Ovary (tissue), 9 donors: ENCODE measurements around the gene C6orf118. TPM values are rescaled to one million over a fixed set of nuclear protein-coding genes. Genes with fewer than 3 reads are reported as not detected.

Experiments
- DNase-seq, 5 donors: peaks; one replicate each; pipeline ENCODE4 v3.0.0-alpha.2; 2019 to 2020
- H3K27ac ChIP-seq, 2 donors: fragments of 200-600 bp; one replicate each; pipeline versions ENCODE4 v1.5.1 to v1.8.0; 2019 to 2022
- H3K27me3 ChIP-seq: fragments of 200-600 bp; one replicate; pipeline ENCODE4 v1.8.0; 2022
- H3K36me3 ChIP-seq: fragments of 200-600 bp; sonication (generic); one replicate; pipeline ENCODE4 v1.5.1; 2019
- H3K4me1 ChIP-seq: one replicate; pipeline ENCODE4 v1.8.1; 2013; ENCODE audit warnings: mild to moderate bottlenecking, moderate library complexity; ENCODE audit not compliant: insufficient read depth
- H3K4me3 ChIP-seq: fragments of 200-600 bp; sonication (generic); one replicate; pipeline ENCODE4 v1.5.1; 2017
- H3K9me3 ChIP-seq, 2 donors: fragments of 200-600 bp in 1 of 2; sonication (generic) in 1 of 2; one replicate each; pipeline versions ENCODE4 v1.5.1 to v1.8.1; 2013 to 2019; ENCODE audit warnings: mild to moderate bottlenecking in 1 of 2, moderate library complexity in 1 of 2
- CTCF ChIP-seq, 3 donors: fragments of 450-650 bp in 2 of 3; fragments of 200-600 bp in 1 of 3; IDR thresholded peaks; one replicate each; pipeline versions ENCODE4 v1.5.1 to v1.8.0; 2016 to 2022; ENCODE audit warnings: antibody characterized with exemption in 3 of 3, mild to moderate bottlenecking in 1 of 3
- EP300 ChIP-seq: sonication (generic); formaldehyde crosslinking; IDR thresholded peaks from one replicate; pipeline ENCODE4 v1.6.1; 2017; ENCODE audit warnings: antibody characterized with exemption
- POLR2A ChIP-seq: fragments of 450-650 bp; IDR thresholded peaks from one replicate; pipeline ENCODE4 v1.6.1; 2017; ENCODE audit warnings: antibody characterized with exemption, mild to moderate bottlenecking, moderate library complexity
- WGBS, 3 donors: extraction: QIAGEN DNeasy Blood & Tissue Kit in 1 of 3; methylation state at CpG; one replicate each; pipeline versions ENCODE4 v1.1.5 to v1.1.7; 2013 to 2017; 5-methylcytosine and 5-hydroxymethylcytosine counted together
- intact Hi-C, 4 donors: fragments of 100-400 bp; cut with DNase I; formaldehyde crosslinking; loops; one replicate each; pipeline versions ENCODE4 v1.11.0 to v1.15.1; 2022 to 2023
- polyA plus RNA-seq, 2 donors: library from polyadenylated mRNA; stranded (reverse); fragments of 200-250 nt in 1 of 2; fragments of 350-450 nt in 1 of 2; fragmentation: Illumina TruSeq in 1 of 2; extraction: RNeasy Lipid Tissue Mini Kit (QIAGEN cat#74804) in 1 of 2; gene quantifications; one replicate each; pipeline ENCODE4 v1.2.3, GENCODE V29; 2013 to 2014
- total RNA-seq, 7 donors: library from RNA; depleted of rRNA in 2 of 7; stranded (reverse); fragments of >200 nt in 2 of 7; fragmentation: NEBNext Ultra II Directional in 3 of 7; extraction: Animal tissue kit (Norgen Biotek cat#: 25700) in 3 of 7; gene quantifications; one replicate each; pipeline versions ENCODE4 v1.1.0 to v1.2.4, GENCODE V29; 2016 to 2023
- donor health status: DM: no; HTN: no; CAD: no; lungs with moderate emphysema.
- donor health status: DM: no; HTN: no; CAD: no.
- donor health status: Bipolar disorder and iron deficiency.
- donor health status: DM: yes; HTN: yes; CAD: no.
- donor health status: DM: no; HTN: no; CAD: no.
- donor health status: DM: yes; HTN: yes; CAD: no.

Gene C6orf118
- total and polyA plus RNA-seq, 9 donors, result 0.06 to 28.6 (median 1.1) TPM; not detected in 3

- TF ChIP-seq POLR2A, result no peak
- TF ChIP-seq CTCF (IDR thresholded peaks at IDR 0.05), result no peak
- TF ChIP-seq EP300, result no peak
- Histone ChIP-seq H3K9me3 (no peaks in the 10 kb centered on the region), H3K4me3 (no peak overlapping the region), H3K27me3 (no peaks in the 10 kb centered on the region), H3K4me1 (no peaks in the 10 kb centered on the region), H3K36me3 (no peaks in the 10 kb centered on the region), H3K27ac (no peak overlapping the region)
- intact Hi-C loops, result no loop called here
- no peak for DNase-seq
- WGBS, 3 donors, result 40 to 67% (median 45%) methylated on average over 2 of the region's 2 CpGs
These were observed 48.9 kb downstream of the C6orf118 start for GRCh38 chr6:165260462-165260861.

DNA sequence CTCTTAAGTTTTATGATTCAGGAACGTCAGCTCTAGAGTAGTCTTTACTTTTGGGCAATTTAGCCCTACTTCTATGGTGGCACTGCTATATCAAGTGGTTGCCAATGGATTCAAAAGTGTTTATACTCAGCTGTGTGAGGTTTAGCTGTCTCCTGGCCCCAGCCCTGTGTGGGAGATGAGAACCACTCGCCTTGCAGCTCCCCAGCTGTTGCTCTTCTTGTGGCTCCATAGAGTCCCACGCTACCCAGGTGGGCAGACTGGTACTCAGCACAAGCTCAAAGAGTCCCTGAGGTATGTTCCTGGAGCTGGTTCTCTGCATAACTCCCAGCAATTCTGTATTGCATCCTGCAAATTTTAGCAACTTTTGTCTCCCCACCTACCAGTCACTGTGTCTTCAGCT is 59.6 kb downstream of the C6orf118 start:
- H3K36me3 ChIP-seq, result no peaks in the 10 kb centered on the region
- DNase-seq, result no peak
- no peaks in the 10 kb centered on the region for H3K27me3 ChIP-seq
- TF ChIP-seq POLR2A (no peak), EP300 (no peak), CTCF (IDR thresholded peaks at IDR 0.05) (no peak)
- WGBS, 3 donors, result 41 to 58% (median 44%) methylated on average over 3 of the region's 3 CpGs
- H3K4me1 ChIP-seq, result no peaks in the 10 kb centered on the region
- no peak overlapping the region for H3K27ac ChIP-seq
- H3K9me3 ChIP-seq, result no peaks in the 10 kb centered on the region
- intact Hi-C loops, result no loop called here
- H3K4me3 ChIP-seq, result no peak overlapping the region

DNA sequence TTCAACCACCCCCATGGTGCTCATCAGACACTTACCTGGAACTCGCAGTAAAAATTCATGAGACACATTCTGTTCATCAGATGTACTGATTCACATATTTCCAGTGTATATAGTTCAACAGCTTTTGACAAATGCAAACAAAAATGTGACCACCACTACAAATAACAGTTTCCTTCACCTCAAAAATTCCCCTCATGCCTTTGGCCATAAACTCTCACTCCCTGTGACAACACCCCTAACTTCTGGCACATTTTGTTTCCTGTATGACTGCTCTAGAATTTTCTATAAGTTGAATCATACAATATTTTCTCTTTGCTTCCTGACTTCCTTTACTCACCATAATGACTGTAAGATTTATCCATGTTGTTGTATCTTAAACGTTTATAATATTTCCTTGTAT is 63.7 kb downstream of the C6orf118 start:
- intact Hi-C loops, result no loop called here
- Histone ChIP-seq H3K4me3 (no peak overlapping the region), H3K36me3 (no peaks in the 10 kb centered on the region), H3K9me3 (no peaks in the 10 kb centered on the region), H3K4me1 (no peaks in the 10 kb centered on the region), H3K27me3 (no peaks in the 10 kb centered on the region), H3K27ac (no peak overlapping the region)
- TF ChIP-seq POLR2A (no peak), CTCF (IDR thresholded peaks at IDR 0.05) (no peak), EP300 (no peak)
- no peak for DNase-seq
- 41 to 54% (median 45%) methylated on average over 2 of the region's 2 CpGs for WGBS, 3 donors

GRCh38 chr6:165245287-165245686 is 64.1 kb downstream of the C6orf118 start:
- Histone ChIP-seq H3K27me3 (no peaks in the 10 kb centered on the region), H3K36me3 (no peaks in the 10 kb centered on the region), H3K27ac (no peak overlapping the region), H3K9me3 (no peaks in the 10 kb centered on the region), H3K4me3 (no peak overlapping the region), H3K4me1 (no peaks in the 10 kb centered on the region)
- WGBS, 3 donors, result 18 to 37% (median 20%) methylated on average over 4 of the region's 4 CpGs
- no peak for TF ChIP-seq EP300
- TF ChIP-seq POLR2A, result no peak
- TF ChIP-seq CTCF (IDR thresholded peaks at IDR 0.05), result no peak
- intact Hi-C loops, result no loop called here
- no peak for DNase-seq
